ENCODE data around the gene RFFL. TPM values are rescaled to one million over a fixed set of nuclear protein-coding genes. Genes with fewer than 3 reads are reported as not detected.

Gene RFFL
- total RNA-seq, 1 experiment from 2014 or later = 29.2 TPM

DNA sequence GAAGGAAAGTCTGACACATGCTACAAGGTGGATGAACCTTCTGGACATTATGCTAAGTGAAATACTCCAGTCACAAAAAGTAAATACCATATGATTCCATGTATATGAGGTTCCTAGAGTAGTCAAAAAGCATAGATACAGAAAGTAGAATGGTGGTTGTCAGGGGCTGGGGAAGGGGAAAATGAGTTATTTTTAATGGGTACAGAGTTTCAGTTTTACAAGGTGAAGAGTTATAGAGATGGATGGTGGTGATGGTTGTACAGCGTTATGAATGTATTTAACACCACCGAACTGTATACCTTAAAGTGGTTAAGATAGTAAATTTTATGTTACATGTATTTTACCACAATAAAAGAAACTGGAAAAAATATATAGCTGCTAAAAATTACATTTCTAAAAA, 38.2 kb upstream of the RFFL start:
- no peaks in the 10 kb centered on the region for H3K36me3 Mint-ChIP-seq (ENCODE audit: insufficient read depth, unreplicated experiment)
- no peak overlapping the region for H3K4me3 Mint-ChIP-seq (ENCODE audit: low read depth, unreplicated experiment)
- CTCF ChIA-PET = no interaction called here
- H3K27me3 Mint-ChIP-seq (ENCODE audit: unreplicated experiment) = no peaks in the 10 kb centered on the region
- intact Hi-C loops (cut with micrococcal nuclease; ENCODE audit: unreplicated experiment) = no loop called here
- no peak for DNase-seq
- no peak overlapping the region for H3K27ac Mint-ChIP-seq (ENCODE audit: unreplicated experiment)
- H3K9me3 Mint-ChIP-seq (ENCODE audit: low read depth, unreplicated experiment) = no peaks in the 10 kb centered on the region
- no peaks in the 10 kb centered on the region for H3K4me1 Mint-ChIP-seq (ENCODE audit: low read depth, unreplicated experiment)
- TF ChIP-seq, protein P1, sequence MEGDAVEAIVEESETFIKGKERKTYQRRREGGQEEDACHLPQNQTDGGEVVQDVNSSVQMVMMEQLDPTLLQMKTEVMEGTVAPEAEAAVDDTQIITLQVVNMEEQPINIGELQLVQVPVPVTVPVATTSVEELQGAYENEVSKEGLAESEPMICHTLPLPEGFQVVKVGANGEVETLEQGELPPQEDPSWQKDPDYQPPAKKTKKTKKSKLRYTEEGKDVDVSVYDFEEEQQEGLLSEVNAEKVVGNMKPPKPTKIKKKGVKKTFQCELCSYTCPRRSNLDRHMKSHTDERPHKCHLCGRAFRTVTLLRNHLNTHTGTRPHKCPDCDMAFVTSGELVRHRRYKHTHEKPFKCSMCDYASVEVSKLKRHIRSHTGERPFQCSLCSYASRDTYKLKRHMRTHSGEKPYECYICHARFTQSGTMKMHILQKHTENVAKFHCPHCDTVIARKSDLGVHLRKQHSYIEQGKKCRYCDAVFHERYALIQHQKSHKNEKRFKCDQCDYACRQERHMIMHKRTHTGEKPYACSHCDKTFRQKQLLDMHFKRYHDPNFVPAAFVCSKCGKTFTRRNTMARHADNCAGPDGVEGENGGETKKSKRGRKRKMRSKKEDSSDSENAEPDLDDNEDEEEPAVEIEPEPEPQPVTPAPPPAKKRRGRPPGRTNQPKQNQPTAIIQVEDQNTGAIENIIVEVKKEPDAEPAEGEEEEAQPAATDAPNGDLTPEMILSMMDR (IDR thresholded peaks at IDR 0.05; ENCODE audit: unreplicated experiment) = no peak
- BruUV-seq (replicated peaks) = no TSS peak

DNA sequence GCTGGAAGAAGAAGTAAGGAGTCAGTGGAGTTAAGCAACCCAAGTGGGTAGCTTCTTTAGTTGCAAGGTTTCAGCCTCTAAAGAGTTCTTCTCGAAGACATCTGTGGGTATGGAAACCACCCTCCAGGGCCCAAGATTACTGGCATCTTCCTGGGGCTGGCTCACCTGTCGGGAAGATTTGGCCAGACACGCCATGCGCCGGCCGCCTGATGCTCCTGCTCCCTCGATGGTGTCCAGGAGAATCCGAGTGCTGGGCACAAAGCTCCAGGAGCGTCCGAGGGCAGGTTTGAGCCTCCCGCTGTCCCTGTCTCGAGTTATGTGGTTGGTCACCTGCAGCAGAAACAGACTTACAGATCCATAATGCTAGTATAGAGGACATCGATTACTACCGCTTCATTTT, 37.5 kb upstream of the RFFL start:
- DNase-seq = no peak
- TF ChIP-seq, protein P1 (IDR thresholded peaks at IDR 0.05; ENCODE audit: unreplicated experiment) = no peak
- H3K9me3 Mint-ChIP-seq (ENCODE audit: low read depth, unreplicated experiment) = no peaks in the 10 kb centered on the region
- H3K36me3 Mint-ChIP-seq (ENCODE audit: insufficient read depth, unreplicated experiment) = no peaks in the 10 kb centered on the region
- H3K27me3 Mint-ChIP-seq (ENCODE audit: unreplicated experiment) = no peaks in the 10 kb centered on the region
- BruUV-seq (replicated peaks) = no TSS peak
- CTCF ChIA-PET = no interaction called here
- intact Hi-C loops (cut with micrococcal nuclease; ENCODE audit: unreplicated experiment) = no loop called here
- no peaks in the 10 kb centered on the region for H3K4me1 Mint-ChIP-seq (ENCODE audit: low read depth, unreplicated experiment)
- H3K27ac Mint-ChIP-seq (ENCODE audit: unreplicated experiment) = no peak overlapping the region
- H3K4me3 Mint-ChIP-seq (ENCODE audit: low read depth, unreplicated experiment) = no peak overlapping the region

DNA sequence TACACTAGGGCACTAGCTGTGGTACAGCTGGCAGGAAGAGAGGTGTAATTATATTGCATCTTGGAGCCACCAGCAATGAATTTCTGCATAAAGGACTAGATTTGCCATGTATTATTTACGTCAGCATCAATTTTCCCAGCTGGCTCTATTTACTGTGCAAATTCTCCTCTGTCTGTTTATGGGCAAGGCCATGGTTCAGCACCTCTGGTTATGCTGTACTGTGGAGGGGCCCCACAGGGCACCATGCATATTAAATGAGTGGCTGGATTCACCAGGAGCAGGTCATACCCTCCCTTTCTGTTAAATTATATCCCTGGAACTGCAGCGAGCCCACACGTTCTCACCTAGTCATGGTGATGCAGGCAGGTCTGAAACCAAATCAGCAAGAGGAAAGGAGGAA, 36.4 kb upstream of the RFFL start:
- no peak overlapping the region for H3K27ac Mint-ChIP-seq (ENCODE audit: unreplicated experiment)
- TF ChIP-seq, protein P1 (IDR thresholded peaks at IDR 0.05; ENCODE audit: unreplicated experiment) = no peak

GRCh38 chr17:35097776-35098175, 34.3 kb upstream of the RFFL start:
- no TSS peak for BruUV-seq (replicated peaks)
- no peak for DNase-seq
- H3K27ac Mint-ChIP-seq (ENCODE audit: unreplicated experiment) = no peak overlapping the region
- H3K9me3 Mint-ChIP-seq (ENCODE audit: low read depth, unreplicated experiment) = no peaks in the 10 kb centered on the region
- H3K4me1 Mint-ChIP-seq (ENCODE audit: low read depth, unreplicated experiment) = no peaks in the 10 kb centered on the region
- TF ChIP-seq, protein P1 (IDR thresholded peaks at IDR 0.05; ENCODE audit: unreplicated experiment) = no peak
- no peaks in the 10 kb centered on the region for H3K36me3 Mint-ChIP-seq (ENCODE audit: insufficient read depth, unreplicated experiment)
- H3K4me3 Mint-ChIP-seq (ENCODE audit: low read depth, unreplicated experiment) = no peak overlapping the region
- CTCF ChIA-PET = interaction anchor here (0.6 kb wide), 1 partner anchor 689 kb away, joined by 11 read pairs; no protein-coding TSS in a partner anchor
- H3K27me3 Mint-ChIP-seq (ENCODE audit: unreplicated experiment) = no peaks in the 10 kb centered on the region
- intact Hi-C loops (cut with micrococcal nuclease; ENCODE audit: unreplicated experiment) = no loop called here

More for the DNA sequence above, 36.4 kb upstream of the RFFL start:
- no peaks in the 10 kb centered on the region for H3K36me3 Mint-ChIP-seq (ENCODE audit: insufficient read depth, unreplicated experiment)
- no peak for DNase-seq
- intact Hi-C loops (cut with micrococcal nuclease; ENCODE audit: unreplicated experiment) = no loop called here
- no peak overlapping the region for H3K4me3 Mint-ChIP-seq (ENCODE audit: low read depth, unreplicated experiment)
- no TSS peak for BruUV-seq (replicated peaks)
- no peaks in the 10 kb centered on the region for H3K4me1 Mint-ChIP-seq (ENCODE audit: low read depth, unreplicated experiment)
- H3K27me3 Mint-ChIP-seq (ENCODE audit: unreplicated experiment) = no peaks in the 10 kb centered on the region
- no peaks in the 10 kb centered on the region for H3K9me3 Mint-ChIP-seq (ENCODE audit: low read depth, unreplicated experiment)
- CTCF ChIA-PET = no interaction called here

All from Calu3 (cell line).